ENCODE measurements around the gene PRODH2. TPM values are rescaled to one million over a fixed set of nuclear protein-coding genes. Genes with fewer than 3 reads are reported as not detected.

PRODH2 gene
- total RNA-seq, 1 experiment from 2014 or later = not detected

DNA sequence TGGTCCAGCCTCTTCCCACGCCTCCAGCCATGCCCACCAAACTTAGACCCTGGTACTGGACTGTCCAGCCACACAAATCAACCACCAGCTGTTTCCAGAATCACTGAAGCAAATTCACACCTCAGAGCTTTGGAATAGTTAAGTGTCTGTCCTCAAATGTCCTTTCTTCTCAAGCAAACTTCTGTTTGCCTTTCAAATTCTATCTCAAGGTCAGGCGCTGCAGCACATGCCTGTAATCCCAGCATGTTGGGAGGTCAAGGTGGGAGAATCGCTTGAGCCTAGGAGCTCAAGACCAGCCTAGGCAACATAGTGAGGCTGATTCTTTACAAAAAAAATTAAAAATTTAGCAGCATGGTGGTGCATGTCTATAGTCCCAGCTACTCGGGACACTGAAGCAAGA, 19.4 kb upstream of the PRODH2 start:
- H3K27ac Mint-ChIP-seq (ENCODE audit: low read depth, unreplicated experiment) = no peak overlapping the region
- ChIA-PET CTCF (no interaction called here), POLR2A (no interaction called here)
- H3K27me3 Mint-ChIP-seq (ENCODE audit: insufficient read depth, unreplicated experiment) = peaks cover 69% of the 10 kb centered on the region
- BruUV-seq (replicated peaks) = no TSS peak
- no peaks in the 10 kb centered on the region for H3K36me3 Mint-ChIP-seq (ENCODE audit: insufficient read depth, unreplicated experiment)
- H3K9me3 Mint-ChIP-seq (ENCODE audit: unreplicated experiment) = no peaks in the 10 kb centered on the region
- no peak overlapping the region for H3K4me3 Mint-ChIP-seq (ENCODE audit: unreplicated experiment)
- TF ChIP-seq, protein P1, sequence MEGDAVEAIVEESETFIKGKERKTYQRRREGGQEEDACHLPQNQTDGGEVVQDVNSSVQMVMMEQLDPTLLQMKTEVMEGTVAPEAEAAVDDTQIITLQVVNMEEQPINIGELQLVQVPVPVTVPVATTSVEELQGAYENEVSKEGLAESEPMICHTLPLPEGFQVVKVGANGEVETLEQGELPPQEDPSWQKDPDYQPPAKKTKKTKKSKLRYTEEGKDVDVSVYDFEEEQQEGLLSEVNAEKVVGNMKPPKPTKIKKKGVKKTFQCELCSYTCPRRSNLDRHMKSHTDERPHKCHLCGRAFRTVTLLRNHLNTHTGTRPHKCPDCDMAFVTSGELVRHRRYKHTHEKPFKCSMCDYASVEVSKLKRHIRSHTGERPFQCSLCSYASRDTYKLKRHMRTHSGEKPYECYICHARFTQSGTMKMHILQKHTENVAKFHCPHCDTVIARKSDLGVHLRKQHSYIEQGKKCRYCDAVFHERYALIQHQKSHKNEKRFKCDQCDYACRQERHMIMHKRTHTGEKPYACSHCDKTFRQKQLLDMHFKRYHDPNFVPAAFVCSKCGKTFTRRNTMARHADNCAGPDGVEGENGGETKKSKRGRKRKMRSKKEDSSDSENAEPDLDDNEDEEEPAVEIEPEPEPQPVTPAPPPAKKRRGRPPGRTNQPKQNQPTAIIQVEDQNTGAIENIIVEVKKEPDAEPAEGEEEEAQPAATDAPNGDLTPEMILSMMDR (IDR thresholded peaks at IDR 0.05; ENCODE audit: unreplicated experiment) = no peak
- no peak for DNase-seq (ENCODE audit: unreplicated experiment)
- intact Hi-C loops (cut with micrococcal nuclease) = no loop called here
- no peaks in the 10 kb centered on the region for H3K4me1 Mint-ChIP-seq (ENCODE audit: insufficient read depth, unreplicated experiment)

DNA sequence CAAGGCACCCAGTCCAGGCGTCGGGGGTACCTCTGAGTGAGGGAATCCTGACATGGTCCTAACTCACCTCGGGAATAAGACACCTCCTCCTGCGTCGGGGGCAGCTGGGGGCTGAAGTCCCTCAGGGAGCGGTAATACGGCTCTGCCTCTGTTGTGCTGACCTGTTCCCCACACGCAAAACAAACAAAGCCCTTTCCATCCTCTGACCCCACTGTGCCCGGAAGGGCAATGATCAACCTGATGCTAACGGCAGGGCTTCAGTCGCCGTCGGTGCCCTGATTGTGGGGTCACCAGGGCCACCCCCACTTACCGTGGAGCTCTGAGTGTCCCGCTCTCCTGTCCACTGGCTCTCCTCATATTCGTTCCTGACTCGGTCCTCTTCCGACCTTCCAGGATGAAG, 18.3 kb upstream of the PRODH2 start:
- DNase-seq (ENCODE audit: unreplicated experiment) = no peak
- no TSS peak for BruUV-seq (replicated peaks)
- intact Hi-C loops (cut with micrococcal nuclease) = no loop called here
- no peaks in the 10 kb centered on the region for H3K9me3 Mint-ChIP-seq (ENCODE audit: unreplicated experiment)
- CTCF ChIA-PET = interaction anchor here (0.7 kb wide), 1 partner anchor 11 kb away, joined by 3 read pairs; no protein-coding TSS in a partner anchor
- peaks cover 58% of the 10 kb centered on the region for H3K27me3 Mint-ChIP-seq (ENCODE audit: insufficient read depth, unreplicated experiment)
- TF ChIP-seq, protein P1 (IDR thresholded peaks at IDR 0.05; ENCODE audit: unreplicated experiment) = no peak
- POLR2A ChIA-PET = no interaction called here
- H3K4me3 Mint-ChIP-seq (ENCODE audit: unreplicated experiment) = no peak overlapping the region
- no peak overlapping the region for H3K27ac Mint-ChIP-seq (ENCODE audit: low read depth, unreplicated experiment)
- no peaks in the 10 kb centered on the region for H3K4me1 Mint-ChIP-seq (ENCODE audit: insufficient read depth, unreplicated experiment)
- no peaks in the 10 kb centered on the region for H3K36me3 Mint-ChIP-seq (ENCODE audit: insufficient read depth, unreplicated experiment)

DNA sequence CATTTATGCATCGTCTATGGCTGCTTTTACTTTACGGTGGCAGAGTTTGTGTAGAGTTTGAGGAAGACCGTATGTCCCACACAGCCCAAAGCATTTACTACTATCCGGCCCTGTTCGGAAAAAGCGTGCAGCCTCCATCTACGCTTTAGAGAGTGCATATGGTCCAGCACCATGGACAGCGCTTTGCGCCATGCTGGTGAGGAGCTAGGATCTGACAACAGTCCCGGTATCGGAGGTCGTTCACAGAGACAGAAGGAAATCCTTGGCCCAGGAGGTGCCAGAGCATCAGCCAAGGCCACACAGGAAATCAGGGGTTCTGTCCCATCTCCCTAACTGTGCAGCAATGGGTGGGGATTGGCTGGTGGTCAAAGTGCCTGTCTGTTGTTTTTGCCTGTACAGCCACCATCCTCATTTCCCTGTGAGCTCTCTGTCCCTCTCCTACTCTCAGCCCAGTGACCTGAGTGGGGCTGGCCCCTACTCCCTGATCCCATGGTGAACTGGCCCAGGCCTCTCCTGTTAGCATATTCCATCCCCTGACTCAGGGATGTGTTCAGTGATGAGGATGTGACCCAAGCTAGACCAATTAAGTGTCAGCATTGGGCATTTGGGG, 16.2 kb upstream of the PRODH2 start:
- Mint-ChIP-seq H3K4me3 (ENCODE audit: unreplicated experiment) (no peak overlapping the region), H3K9me3 (ENCODE audit: unreplicated experiment) (no peaks in the 10 kb centered on the region), H3K27ac (ENCODE audit: low read depth, unreplicated experiment) (no peak overlapping the region), H3K36me3 (ENCODE audit: insufficient read depth, unreplicated experiment) (no peaks in the 10 kb centered on the region), H3K4me1 (ENCODE audit: insufficient read depth, unreplicated experiment) (no peaks in the 10 kb centered on the region), H3K27me3 (ENCODE audit: insufficient read depth, unreplicated experiment) (peaks cover 59% of the 10 kb centered on the region)
- POLR2A ChIA-PET = no interaction called here
- no TSS peak for BruUV-seq (replicated peaks)
- TF ChIP-seq, protein P1 (IDR thresholded peaks at IDR 0.05; ENCODE audit: unreplicated experiment) = no peak
- DNase-seq (ENCODE audit: unreplicated experiment) = peak; percentile 62
- CTCF ChIA-PET = interaction anchor here (0.6 kb wide), 1 partner anchor 280 kb away, joined by 4 read pairs; no protein-coding TSS in a partner anchor
- intact Hi-C loops (cut with micrococcal nuclease) = loop anchor here (5.0 kb wide), 1 partner anchor 49 kb away; no protein-coding TSS in a partner anchor

DNA sequence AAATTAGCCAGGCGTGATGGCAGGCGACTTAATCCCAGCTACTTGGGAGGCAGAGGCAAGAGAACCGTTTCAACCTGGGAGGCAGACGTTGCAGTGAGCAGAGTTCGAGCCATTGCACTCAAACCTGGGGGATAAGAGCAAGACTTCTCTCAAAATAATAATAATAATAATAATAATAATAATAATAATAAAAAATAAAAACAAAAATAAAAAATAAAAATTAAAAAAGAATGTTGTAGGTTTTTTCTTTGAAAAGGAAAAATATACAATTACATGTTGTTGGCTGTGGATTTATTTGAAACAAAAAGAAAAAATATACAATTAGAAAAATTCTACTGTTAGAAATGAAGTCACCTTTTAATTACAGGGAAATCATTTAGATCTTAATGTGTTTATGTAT, 11.5 kb upstream of the PRODH2 start:
- H3K27ac Mint-ChIP-seq (ENCODE audit: low read depth, unreplicated experiment) = no peak overlapping the region
- no peak for DNase-seq (ENCODE audit: unreplicated experiment)
- H3K4me1 Mint-ChIP-seq (ENCODE audit: insufficient read depth, unreplicated experiment) = no peaks in the 10 kb centered on the region
- ChIA-PET POLR2A (no interaction called here), CTCF (no interaction called here)
- TF ChIP-seq, protein P1 (IDR thresholded peaks at IDR 0.05; ENCODE audit: unreplicated experiment) = no peak
- BruUV-seq (replicated peaks) = no TSS peak
- H3K4me3 Mint-ChIP-seq (ENCODE audit: unreplicated experiment) = no peak overlapping the region
- intact Hi-C loops (cut with micrococcal nuclease) = loop anchor here (5.0 kb wide), 1 partner anchor 132 kb away; no protein-coding TSS in a partner anchor
- no peaks in the 10 kb centered on the region for H3K9me3 Mint-ChIP-seq (ENCODE audit: unreplicated experiment)
- no peaks in the 10 kb centered on the region for H3K36me3 Mint-ChIP-seq (ENCODE audit: insufficient read depth, unreplicated experiment)
- H3K27me3 Mint-ChIP-seq (ENCODE audit: insufficient read depth, unreplicated experiment) = peaks cover 37% of the 10 kb centered on the region
